GM18526 (cell line): ENCODE measurements around the gene FXYD6.

Source experiments
- POLR2A ChIP-seq: IDR thresholded peaks from 3 replicates; pipeline ENCODE4 v1.6.1; 2011; ENCODE audit not compliant: insufficient read length; ENCODE audit errors: extremely low read depth

The FXYD6 gene

GRCh38 chr11:117903505-117904382, 27.3 kb upstream of the FXYD6 start:
- TF ChIP-seq POLR2A = no peak

DNA sequence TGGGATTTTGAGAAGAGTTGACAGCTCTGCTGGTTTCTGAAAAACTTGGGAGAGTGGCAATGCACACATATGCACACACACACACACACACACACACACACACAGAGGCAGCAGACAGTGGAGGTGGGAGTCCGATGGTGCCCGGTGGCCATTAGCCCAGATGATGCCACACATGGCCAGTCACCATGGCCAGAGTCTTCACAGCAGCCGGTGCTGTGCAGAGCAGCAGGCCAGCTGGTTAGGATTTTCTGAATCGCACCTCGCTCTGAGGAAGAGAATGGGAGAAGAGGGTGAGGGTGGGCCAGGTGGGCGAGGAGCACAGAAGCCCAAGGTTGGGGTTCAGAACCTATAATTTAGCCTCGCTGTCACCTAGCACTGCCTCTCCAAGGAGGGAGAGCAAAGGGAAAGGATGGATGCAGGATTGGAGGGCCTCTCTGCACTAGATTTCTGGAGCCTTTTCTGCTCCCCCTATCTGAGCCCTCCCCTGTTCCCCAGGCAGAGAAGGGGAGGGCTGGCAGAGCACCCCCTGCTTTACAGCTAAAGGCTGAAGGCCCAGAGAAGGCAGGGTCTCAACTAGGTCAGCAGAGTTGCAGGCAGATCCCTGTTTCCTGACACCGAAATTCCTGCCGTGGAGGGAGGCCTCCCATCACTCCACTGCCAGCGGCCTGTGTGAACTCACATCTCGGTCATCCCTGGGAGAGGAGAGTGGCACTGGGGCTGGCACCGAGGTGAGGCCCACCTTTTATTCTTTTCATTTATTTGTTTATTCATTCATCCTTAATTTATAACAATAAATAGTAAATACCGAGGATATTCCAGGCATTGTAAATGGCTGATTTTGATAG, 25.8 kb upstream of the FXYD6 start:
- no peak for TF ChIP-seq POLR2A

- TF ChIP-seq POLR2A = no peak
These were observed 25.1 kb upstream of the FXYD6 start for GRCh38 chr11:117901601-117902000.

- TF ChIP-seq POLR2A = no peak
These were observed 24.4 kb upstream of the FXYD6 start for GRCh38 chr11:117900720-117901440.

DNA sequence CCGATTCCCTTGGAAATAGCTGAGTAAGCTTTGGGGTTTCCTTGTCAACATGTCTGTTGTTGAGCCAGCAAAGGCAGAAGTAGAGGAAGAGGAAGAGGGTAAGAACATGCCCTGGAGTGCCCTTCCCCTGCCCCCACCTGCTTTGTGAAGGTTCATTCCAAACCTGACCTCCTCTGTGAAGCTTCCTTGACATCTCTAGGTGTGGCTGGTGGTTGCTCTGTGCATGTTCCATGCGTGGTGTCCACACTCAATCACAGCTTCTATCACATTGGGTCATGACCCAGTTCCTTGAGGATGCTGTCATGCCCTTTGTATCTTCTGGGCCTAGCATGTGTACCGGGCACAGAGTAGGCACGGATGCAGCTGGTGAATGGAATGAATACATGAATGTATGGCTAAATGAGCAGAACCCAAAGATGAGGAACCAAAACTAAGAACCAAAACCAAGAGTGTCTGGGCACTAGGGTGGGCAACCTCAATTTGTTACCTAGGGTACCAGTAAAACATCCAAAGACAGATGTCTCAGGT, 23.7 kb upstream of the FXYD6 start:
- TF ChIP-seq POLR2A = no peak

- no peak for TF ChIP-seq POLR2A
These were observed 21.6 kb upstream of the FXYD6 start for GRCh38 chr11:117898059-117898458.

- TF ChIP-seq POLR2A = no peak
These were observed 16.2 kb upstream of the FXYD6 start for GRCh38 chr11:117892651-117893050.

DNA sequence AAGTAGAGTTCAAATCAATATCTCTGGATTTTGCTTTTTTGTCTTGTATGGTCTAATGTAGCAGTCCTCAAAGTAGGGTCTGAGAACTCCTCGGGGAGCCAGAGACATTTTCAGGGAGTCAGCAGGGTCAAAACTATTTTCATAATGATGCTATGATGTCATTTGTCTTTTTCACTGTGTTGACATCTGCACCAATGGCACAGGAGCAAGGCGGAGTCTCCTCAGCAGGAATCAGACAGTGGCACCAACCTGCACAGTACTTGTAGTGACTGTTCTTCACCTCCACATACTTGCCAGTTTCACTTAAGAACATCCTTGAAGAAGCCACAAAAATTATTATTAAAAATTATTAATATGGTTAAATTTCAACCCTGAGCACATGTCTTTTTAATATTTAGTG, 14.9 kb upstream of the FXYD6 start:
- no peak for TF ChIP-seq POLR2A

DNA sequence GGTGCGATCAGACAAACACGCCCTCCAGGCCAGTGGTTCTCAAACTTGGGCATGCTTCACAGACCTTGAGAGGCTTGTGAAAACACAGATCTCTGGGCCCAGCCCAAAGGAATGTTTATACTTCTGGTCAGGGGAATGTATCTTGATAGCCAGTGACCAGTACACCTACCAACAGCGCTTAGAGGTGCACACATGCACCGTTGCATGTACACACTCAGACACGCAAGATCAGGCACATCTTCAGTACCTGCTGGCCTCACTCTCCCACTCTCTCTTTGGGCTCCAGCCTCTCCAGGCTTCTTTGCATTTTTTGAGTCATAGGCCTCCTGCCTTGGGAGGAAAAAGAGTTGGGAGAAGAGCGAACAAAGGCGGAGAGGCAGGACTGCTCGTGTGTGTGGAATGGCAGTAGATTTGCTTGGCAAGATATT, 11.7 kb upstream of the FXYD6 start:
- no peak for TF ChIP-seq POLR2A

GRCh38 chr11:117887431-117888138, 11.1 kb upstream of the FXYD6 start:
- TF ChIP-seq POLR2A = no peak

- TF ChIP-seq POLR2A = no peak
These were observed 9.3 kb upstream of the FXYD6 start for GRCh38 chr11:117885777-117886176.

GRCh38 chr11:117884994-117885393, 8.5 kb upstream of the FXYD6 start:
- TF ChIP-seq POLR2A = no peak

- no peak for TF ChIP-seq POLR2A
These were observed 6.6 kb upstream of the FXYD6 start for GRCh38 chr11:117883063-117883462.

- no peak for TF ChIP-seq POLR2A
These were observed 6.0 kb upstream of the FXYD6 start for GRCh38 chr11:117882311-117882905.

- no peak for TF ChIP-seq POLR2A
These were observed 4.8 kb upstream of the FXYD6 start for GRCh38 chr11:117881217-117881616.
